ENCODE results near the gene MARVELD2. TPM values are rescaled to one million over a fixed set of nuclear protein-coding genes. Genes with fewer than 3 reads are reported as not detected.
"Not testable (repeated sequence)": the region's sequence is repeated elsewhere in the genome, so short reads cannot be mapped to it uniquely, and the experiment has no call there.

The MARVELD2 gene
- total RNA-seq, 1 experiment from 2014 or later: 26.7 TPM

- DNase-seq (ENCODE audit: low spot score): no peak
Observed at GRCh38 chr5:69444127-69444754, 29.3 kb downstream of the MARVELD2 start.

- DNase-seq (ENCODE audit: low spot score): no peak
Observed at GRCh38 chr5:69449511-69449910, 34.6 kb downstream of the MARVELD2 start.

- DNase-seq (ENCODE audit: low spot score): no peak
Observed at GRCh38 chr5:69450116-69450515, 35.2 kb downstream of the MARVELD2 start.

GRCh38 chr5:69450527-69450926, 35.6 kb downstream of the MARVELD2 start:
- DNase-seq (ENCODE audit: low spot score): not testable (repeated sequence)

GRCh38 chr5:69451941-69452647, 37.2 kb downstream of the MARVELD2 start:
- DNase-seq (ENCODE audit: low spot score): peak; percentile 67

- not testable (repeated sequence) for DNase-seq (ENCODE audit: low spot score)
Observed at GRCh38 chr5:69453487-69453886, 38.6 kb downstream of the MARVELD2 start.

GRCh38 chr5:69454460-69455249, 39.7 kb downstream of the MARVELD2 start:
- DNase-seq (ENCODE audit: low spot score): peak; percentile 43

GRCh38 chr5:69455428-69455988, 40.6 kb downstream of the MARVELD2 start:
- not testable (repeated sequence) for DNase-seq (ENCODE audit: low spot score)

- DNase-seq (ENCODE audit: low spot score): no peak
Observed at GRCh38 chr5:69462170-69462569, 47.3 kb downstream of the MARVELD2 start.

- DNase-seq (ENCODE audit: low spot score): not testable (repeated sequence)
Observed at GRCh38 chr5:69466375-69466774, 51.5 kb downstream of the MARVELD2 start.

GRCh38 chr5:69467442-69468225, 52.7 kb downstream of the MARVELD2 start:
- DNase-seq (ENCODE audit: low spot score): no peak

- no peak for DNase-seq (ENCODE audit: low spot score)
Observed at GRCh38 chr5:69468631-69469030, 53.7 kb downstream of the MARVELD2 start.

GRCh38 chr5:69471516-69471915, 56.6 kb downstream of the MARVELD2 start:
- DNase-seq (ENCODE audit: low spot score): not testable (repeated sequence)

GRCh38 chr5:69472535-69473143, 57.7 kb downstream of the MARVELD2 start:
- not testable (repeated sequence) for DNase-seq (ENCODE audit: low spot score)

GRCh38 chr5:69477170-69477569, 62.3 kb downstream of the MARVELD2 start:
- DNase-seq (ENCODE audit: low spot score): no peak

GRCh38 chr5:69478296-69478695, 63.4 kb downstream of the MARVELD2 start:
- DNase-seq (ENCODE audit: low spot score): not testable (repeated sequence)

GRCh38 chr5:69484891-69485290, 70.0 kb downstream of the MARVELD2 start:
- DNase-seq (ENCODE audit: low spot score): no peak

- no peak for DNase-seq (ENCODE audit: low spot score)
Observed at GRCh38 chr5:69485471-69485870, 70.6 kb downstream of the MARVELD2 start.

- DNase-seq (ENCODE audit: low spot score): no peak
Observed at GRCh38 chr5:69489246-69489645, 74.3 kb downstream of the MARVELD2 start.

GRCh38 chr5:69491027-69491426, 76.1 kb downstream of the MARVELD2 start:
- no peak for DNase-seq (ENCODE audit: low spot score)
